ENCODE results near the gene ETNK2. TPM values are rescaled to one million over a fixed set of nuclear protein-coding genes. Genes with fewer than 3 reads are reported as not detected.

The ETNK2 gene
- polyA plus RNA-seq, 3 donors = not detected

DNA sequence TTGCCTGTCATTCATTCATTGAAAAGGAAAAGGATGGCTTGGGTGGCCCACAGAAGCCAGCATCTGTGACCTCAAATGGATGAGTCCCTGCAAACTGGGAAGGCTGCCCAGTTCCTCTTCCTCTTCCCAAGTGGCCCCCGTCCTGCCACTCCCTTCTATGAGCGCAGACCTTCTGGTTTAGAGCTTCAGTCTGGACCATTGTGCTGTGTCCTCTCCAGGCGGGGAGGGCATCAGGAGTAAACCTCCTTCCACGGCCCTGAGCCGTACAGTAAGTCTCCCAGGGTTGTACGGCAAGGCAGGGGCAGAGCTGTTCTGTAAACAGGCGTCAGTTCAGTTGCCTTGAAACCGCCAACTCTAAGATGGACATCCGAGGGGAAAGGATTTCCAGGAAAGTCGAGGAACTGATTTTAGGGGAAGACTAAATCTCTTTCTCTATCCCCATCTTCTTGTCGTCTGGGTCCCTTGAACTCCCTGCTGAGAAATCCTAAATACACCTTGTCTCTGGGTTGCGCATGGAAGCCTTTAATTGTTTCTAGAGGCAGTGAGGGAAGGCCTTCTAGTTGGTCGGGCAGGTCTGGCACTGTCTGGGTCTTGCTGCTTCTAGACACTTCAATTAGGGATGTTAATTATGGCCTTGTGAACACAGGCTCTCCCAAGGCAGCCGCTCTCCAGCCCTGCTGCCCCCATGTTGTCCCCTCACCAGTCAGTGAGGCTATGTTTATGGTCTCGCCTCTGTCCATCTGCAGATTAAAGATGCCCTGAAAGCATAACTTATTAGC lies 56.8 kb downstream of the ETNK2 start:
- TF ChIP-seq CTCF (IDR thresholded peaks at IDR 0.05) = no peak
- Mint-ChIP-seq H3K36me3 (no peaks in the 10 kb centered on the region), H3K9me3 (no peaks in the 10 kb centered on the region), H3K27me3 (ENCODE audit: low read depth in 3 of 3) (peaks cover 2 to 5% (median 3%) of the 10 kb centered on the region in 3 donors), H3K4me3 (no peak overlapping the region), H3K27ac (peak overlapping the region in 1 of 7 donors; percentile 8), H3K4me1 (no peaks in the 10 kb centered on the region)
- intact Hi-C loops (cut with micrococcal nuclease) = no loop called here
- DNase-seq = no peak
- no peak overlapping the region for H3K9ac ChIP-seq (ENCODE audit: insufficient read depth, low read length, poor library complexity, severe bottlenecking)
- no peak overlapping the region for H3K4me2 ChIP-seq (replicated peaks; ENCODE audit: extremely low read depth, low read length, poor library complexity, severe bottlenecking)
- no peak overlapping the region for H3K4me3 ChIP-seq (replicated peaks in 1 of 3; ENCODE audit: low read depth in 2 of 3, low read length in 3 of 3)
- H3K9me3 ChIP-seq (replicated peaks in 1 of 2; ENCODE audit: control insufficient read depth in 1 of 2, insufficient read depth in 1 of 2, low read length in 2 of 2) = no peaks in the 10 kb centered on the region
- no peaks in the 10 kb centered on the region for H3K36me3 ChIP-seq (replicated peaks in 1 of 2; ENCODE audit: control insufficient read depth in 1 of 2, insufficient read depth in 2 of 2, low read length in 2 of 2)
- no peaks in the 10 kb centered on the region for H4K20me1 ChIP-seq (ENCODE audit: insufficient read depth, low read length)
- no peaks in the 10 kb centered on the region for H3K4me1 ChIP-seq (ENCODE audit: control insufficient read depth in 1 of 2, insufficient read depth in 2 of 2, low read length in 2 of 2)
- H3K79me2 ChIP-seq (ENCODE audit: insufficient read depth, low read length) = no peaks in the 10 kb centered on the region
- WGBS (ENCODE audit: insufficient coverage) = 83% methylated on average over 12 of the region's 15 CpGs
- H3K27me3 ChIP-seq (ENCODE audit: control insufficient read depth in 2 of 2, insufficient read depth in 2 of 2, low read length in 2 of 2) = no peaks in the 10 kb centered on the region
- no peak overlapping the region for H2AFZ ChIP-seq (ENCODE audit: insufficient read depth, low read depth, low read length, poor library complexity, severe bottlenecking)
- H3K27ac ChIP-seq (ENCODE audit: low read depth in 1 of 2, low read length in 2 of 2) = no peak overlapping the region

DNA sequence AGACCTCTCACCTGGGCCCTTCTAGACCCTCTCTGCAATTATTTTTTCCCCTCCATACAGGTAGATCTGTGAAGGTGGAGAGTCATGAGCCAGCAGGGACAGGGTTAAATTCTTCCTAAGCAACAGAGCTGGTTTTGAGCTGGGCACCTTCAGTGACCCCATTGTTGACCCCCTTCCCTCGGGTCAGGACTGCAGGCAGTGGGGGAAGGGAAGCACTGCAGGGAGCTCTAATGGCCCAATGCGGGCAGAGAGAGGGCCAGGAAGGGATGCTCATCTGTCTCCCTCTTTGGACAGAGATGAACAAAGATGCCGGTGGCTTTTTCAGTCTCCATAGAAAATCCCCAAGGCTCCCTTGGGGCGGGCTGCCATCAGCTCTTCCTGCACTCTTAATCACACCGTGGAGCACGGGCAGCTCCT lies 57.5 kb downstream of the ETNK2 start:
- no peak for DNase-seq
- Histone ChIP-seq H3K4me1 (ENCODE audit: control insufficient read depth in 1 of 2, insufficient read depth in 2 of 2, low read length in 2 of 2) (no peaks in the 10 kb centered on the region), H3K4me2 (replicated peaks; ENCODE audit: extremely low read depth, low read length, poor library complexity, severe bottlenecking) (no peak overlapping the region), H4K20me1 (ENCODE audit: insufficient read depth, low read length) (no peaks in the 10 kb centered on the region), H3K27me3 (ENCODE audit: control insufficient read depth in 2 of 2, insufficient read depth in 2 of 2, low read length in 2 of 2) (no peaks in the 10 kb centered on the region), H3K9ac (ENCODE audit: insufficient read depth, low read length, poor library complexity, severe bottlenecking) (no peak overlapping the region), H3K4me3 (replicated peaks in 1 of 3; ENCODE audit: low read depth in 2 of 3, low read length in 3 of 3) (no peak overlapping the region), H3K9me3 (replicated peaks in 1 of 2; ENCODE audit: control insufficient read depth in 1 of 2, insufficient read depth in 1 of 2, low read length in 2 of 2) (no peaks in the 10 kb centered on the region), H3K79me2 (ENCODE audit: insufficient read depth, low read length) (no peaks in the 10 kb centered on the region), H3K27ac (ENCODE audit: low read depth in 1 of 2, low read length in 2 of 2) (no peak overlapping the region), H2AFZ (ENCODE audit: insufficient read depth, low read depth, low read length, poor library complexity, severe bottlenecking) (no peak overlapping the region), H3K36me3 (replicated peaks in 1 of 2; ENCODE audit: control insufficient read depth in 1 of 2, insufficient read depth in 2 of 2, low read length in 2 of 2) (no peaks in the 10 kb centered on the region)
- no peak overlapping the region for H3K4me3 Mint-ChIP-seq
- 98% methylated on average over 5 of the region's 6 CpGs for WGBS (ENCODE audit: insufficient coverage)
- intact Hi-C loops (cut with micrococcal nuclease) = no loop called here
- H3K27me3 Mint-ChIP-seq (ENCODE audit: low read depth in 3 of 3) = peaks cover 2 to 7% (median 5%) of the 10 kb centered on the region in 3 donors
- H3K4me1 Mint-ChIP-seq = no peaks in the 10 kb centered on the region
- H3K36me3 Mint-ChIP-seq = no peaks in the 10 kb centered on the region
- H3K9me3 Mint-ChIP-seq = no peaks in the 10 kb centered on the region
- peak overlapping the region in 1 of 7 donors; percentile 8 for H3K27ac Mint-ChIP-seq
- no peak for TF ChIP-seq CTCF (IDR thresholded peaks at IDR 0.05)
